ENCODE results near the gene SCAMP1. TPM values are rescaled to one million over a fixed set of nuclear protein-coding genes. Genes with fewer than 3 reads are reported as not detected.

Gene SCAMP1
- polyA plus RNA-seq, 1 of the 3 experiments (the other 2 are of a cell fraction) = 11.5 TPM

- Histone ChIP-seq H3K9me2 (no peaks in the 10 kb centered on the region), H3K4me1 (ENCODE audit: control insufficient read depth in 1 of 2, insufficient read depth in 2 of 2, low read depth in 1 of 2, low read length in 1 of 2) (peaks cover 0 to 6% of the 10 kb centered on the region in 2 experiments; a peak in 3 of 4 replicates), H3K4me2 (no peak overlapping the region), H3K36me3 (replicated peaks in 1 of 2; ENCODE audit: control insufficient read depth in 1 of 2, insufficient read depth in 2 of 2, low read length in 1 of 2) (peaks cover 13 to 25% of the 10 kb centered on the region in 2 experiments), H3K79me2 (ENCODE audit: insufficient read depth) (peaks cover 15% of the 10 kb centered on the region), H3K27me3 (ENCODE audit: insufficient read depth) (no peaks in the 10 kb centered on the region), H3K27ac (ENCODE audit: low read depth in 2 of 2, low read length in 1 of 2) (peak overlapping the region in 1 of 2 experiments; percentile 31; a peak in 1 of 4 replicates), H4K20me1 (ENCODE audit: insufficient read depth) (no peaks in the 10 kb centered on the region), H3K9me3 (no peaks in the 10 kb centered on the region), H2AFZ (ENCODE audit: low read depth) (no peak overlapping the region), H3K4me3 (ENCODE audit: low read depth in 2 of 2, low read length in 1 of 2) (no peak overlapping the region), H3K9ac (no peak overlapping the region), H3F3A (replicated peaks; ENCODE audit: insufficient read depth) (peaks cover 10% of the 10 kb centered on the region)
- CTCF ChIA-PET = interaction anchor here (0.6 to 4.5 kb wide), 16 partner anchors 8 to 554 kb away, joined by 3 to 35 read pairs (median 4); partner anchors contain the start of gene AP3B1
- TF ChIP-seq CTCF (IDR thresholded peaks at IDR 0.05) (no peak), ELF1 (IDR thresholded peaks at IDR 0.05) (no peak), USF1 (IDR thresholded peaks at IDR 0.05; ENCODE audit: borderline replicate concordance, low read depth) (no peak), MEF2A (IDR thresholded peaks at IDR 0.05; ENCODE audit: borderline replicate concordance, low read depth) (no peak)
- POLR2A ChIA-PET = no interaction called here
- DNase-seq = no peak
These were observed 111.5 kb downstream of the SCAMP1 start for GRCh38 chr5:78471896-78472295.

- Histone ChIP-seq H3K79me2 (ENCODE audit: insufficient read depth) (peaks cover 15% of the 10 kb centered on the region), H3K27ac (ENCODE audit: low read depth in 2 of 2, low read length in 1 of 2) (peak overlapping the region in 1 of 2 experiments; percentile 31; a peak in 1 of 4 replicates), H3F3A (replicated peaks; ENCODE audit: insufficient read depth) (peaks cover 16% of the 10 kb centered on the region), H3K27me3 (ENCODE audit: insufficient read depth) (no peaks in the 10 kb centered on the region), H4K20me1 (ENCODE audit: insufficient read depth) (no peaks in the 10 kb centered on the region), H3K4me1 (ENCODE audit: control insufficient read depth in 1 of 2, insufficient read depth in 2 of 2, low read depth in 1 of 2, low read length in 1 of 2) (peaks cover 0 to 6% of the 10 kb centered on the region in 2 experiments; a peak in 3 of 4 replicates), H3K4me2 (no peak overlapping the region), H3K9me2 (no peaks in the 10 kb centered on the region), H3K9me3 (no peaks in the 10 kb centered on the region), H3K9ac (no peak overlapping the region), H3K4me3 (ENCODE audit: low read depth in 2 of 2, low read length in 1 of 2) (no peak overlapping the region), H3K36me3 (replicated peaks in 1 of 2; ENCODE audit: control insufficient read depth in 1 of 2, insufficient read depth in 2 of 2, low read length in 1 of 2) (peaks cover 12 to 32% of the 10 kb centered on the region in 2 experiments), H2AFZ (ENCODE audit: low read depth) (no peak overlapping the region)
- POLR2A ChIA-PET = no interaction called here
- CTCF ChIA-PET = interaction anchor here (0.6 to 4.5 kb wide), 18 partner anchors 8 to 547 kb away, joined by 3 to 35 read pairs (median 4); partner anchors contain the start of genes AP3B1 and LHFPL2
- DNase-seq = no peak
- TF ChIP-seq RXRA (IDR thresholded peaks at IDR 0.05; ENCODE audit: borderline replicate concordance, low read depth) (no peak), FOXJ3 (CRISPR knock-in tag; IDR thresholded peaks at IDR 0.05) (no peak), EP300 (IDR thresholded peaks at IDR 0.05; ENCODE audit: borderline replicate concordance in 1 of 2, low read depth in 1 of 2, low read length in 1 of 2) (no peak), TEAD4 (IDR thresholded peaks at IDR 0.05; ENCODE audit: borderline replicate concordance, insufficient read depth) (no peak), GABPA (IDR thresholded peaks at IDR 0.05; ENCODE audit: low read depth) (no peak), NFIC (IDR thresholded peaks at IDR 0.05; ENCODE audit: borderline replicate concordance) (no peak), SIN3A (IDR thresholded peaks at IDR 0.05; ENCODE audit: borderline replicate concordance, low read depth, low read length) (no peak), SMC3 (IDR thresholded peaks at IDR 0.05; ENCODE audit: low read depth, low read length) (peak; percentile 49), REST (IDR thresholded peaks at IDR 0.05; ENCODE audit: low read depth, low read length) (no peak), ZBTB33 (IDR thresholded peaks at IDR 0.05; ENCODE audit: borderline replicate concordance, low read depth) (no peak), RAD21 (IDR thresholded peaks at IDR 0.05; ENCODE audit: low read length) (peak; percentile 77), TCF12 (IDR thresholded peaks at IDR 0.05) (no peak), MEF2A (IDR thresholded peaks at IDR 0.05; ENCODE audit: borderline replicate concordance, low read depth) (no peak), CTCF (IDR thresholded peaks at IDR 0.05) (peak; percentile 69)
These were observed 112.2 kb downstream of the SCAMP1 start for GRCh38 chr5:78472469-78473106.
